K562 (cell line): Measurements from ENCODE around the gene C2orf92. TPM values are rescaled to one million over a fixed set of nuclear protein-coding genes. Genes with fewer than 3 reads are reported as not detected.
A peak's percentile ranks its signal among the peaks of the same experiment; 100 is the strongest.

ENCODE experiments used
- ATAC-seq: fragments of 200-7000 bp; cut with Tn5 transposase; 3 replicates; pipeline ENCODE4 v1.9.1; 2020; ENCODE audit warnings: moderate library complexity
- BruUV-seq: library from RNA; stranded (reverse); fragments of 400-500 nt; replicated peaks from 2 replicates; lab custom pipeline; 2021; lab: Mats Ljungman, UMichigan
- CTCF ChIA-PET: fragments of 300-600 bp; formaldehyde crosslinking; extraction: SDS; loops from one replicate; lab custom pipeline; 2021; ENCODE audit warnings: low intra/inter-chr PET ratio; lab: Yijun Ruan, JAX
- POLR2A ChIA-PET: fragments of 300-600, 350-650 bp; sonication (Branson Sonifier 250); formaldehyde crosslinking; extraction: SDS; loops from one replicate; lab custom pipeline; 2021; ENCODE audit warnings: antibody characterized with exemption, inconsistent platforms; lab: Yijun Ruan, JAX
- DNase-seq, 4 experiments: peaks; one replicate each; pipeline versions ENCODE4 v3.0.0 to v3.0.0-alpha.2; 2011 to 2018; ENCODE audit warnings: low spot score in 3 of 4, mixed read lengths in 3 of 4; ENCODE audit errors: extremely low read depth in 1 of 4
- FAIRE-seq: peaks from 2 replicates; lab custom pipeline; 2011; peaks lifted over from hg19 to GRCh38; lab: Jason Lieb, UNC
- H2AFZ ChIP-seq: 2 replicates; pipeline ENCODE4 v1.6.0; 2011; ENCODE audit warnings: low read depth, low read length, control low read depth, inconsistent platforms
- H3K27ac ChIP-seq: fragments of 200-600 bp; 3 replicates; pipeline ENCODE4 v1.8.0; 2011; ENCODE audit warnings: low read depth, mild to moderate bottlenecking, control low read depth, inconsistent platforms, low read length, moderate library complexity, mixed read lengths; ENCODE audit errors: extremely low read depth
- H3K27me3 ChIP-seq, 2 experiments: fragments of 300-600 bp in 1 of 2; 2 replicates in 1 of 2; 3 replicates in 1 of 2; pipeline versions ENCODE4 v1.6.0 to v1.8.0; 2011; ENCODE audit warnings: inconsistent platforms in 2 of 2, low read length in 2 of 2, mild to moderate bottlenecking in 1 of 2, mixed read lengths in 1 of 2, moderate library complexity in 1 of 2; ENCODE audit not compliant: control insufficient read depth in 2 of 2, insufficient read depth in 2 of 2
- H3K36me3 ChIP-seq: fragments of 300-600 bp; 3 replicates; pipeline ENCODE4 v1.8.0; 2011; ENCODE audit warnings: mild to moderate bottlenecking, low read length, inconsistent platforms; ENCODE audit not compliant: control insufficient read depth, insufficient read depth
- H3K4me1 ChIP-seq, 2 experiments: fragments of 200-600 bp in 1 of 2; replicated peaks in 1 of 2; 2 replicates in 1 of 2; 3 replicates in 1 of 2; pipeline versions ENCODE4 v1.5.1 to v1.8.0; 2011; ENCODE audit warnings: inconsistent platforms in 2 of 2, low read length in 2 of 2, mild to moderate bottlenecking in 1 of 2, mixed read lengths in 1 of 2, moderate library complexity in 1 of 2; ENCODE audit not compliant: control insufficient read depth in 2 of 2, insufficient read depth in 2 of 2
- H3K4me2 ChIP-seq: 2 replicates; pipeline ENCODE4 v1.6.1; 2011; ENCODE audit warnings: low read length, control low read depth, inconsistent platforms, mixed read lengths; ENCODE audit not compliant: insufficient read depth
- H3K4me3 ChIP-seq: fragments of 200-600 bp; sonication (generic), shearing (Covaris generic); 2 replicates; pipeline ENCODE4 v1.5.1; 2016; ENCODE audit warnings: control low read depth, inconsistent platforms
- H3K79me2 ChIP-seq: fragments of 200-600 bp; 3 replicates; pipeline ENCODE4 v1.8.0; 2011; ENCODE audit warnings: low read length, inconsistent platforms; ENCODE audit not compliant: control insufficient read depth, insufficient read depth
- H3K9ac ChIP-seq, 2 experiments: 2 replicates each; pipeline versions ENCODE4 v1.6.0 to v1.6.1; 2011; ENCODE audit warnings: low read depth in 2 of 2, low read length in 2 of 2, control low read depth in 1 of 2, inconsistent platforms in 1 of 2, mild to moderate bottlenecking in 1 of 2, mixed read lengths in 1 of 2; ENCODE audit not compliant: insufficient read depth in 1 of 2
- H3K9me1 ChIP-seq: one replicate; pipeline ENCODE4 v1.6.0; 2011; ENCODE audit warnings: inconsistent platforms, mild to moderate bottlenecking, low read length, moderate library complexity; ENCODE audit not compliant: control insufficient read depth, insufficient read depth
- H3K9me3 ChIP-seq: replicated peaks from 2 replicates; pipeline ENCODE4 v1.5.1; 2011; ENCODE audit warnings: low read depth, low read length, inconsistent platforms; ENCODE audit not compliant: control insufficient read depth, insufficient read depth
- H4K20me1 ChIP-seq: replicated peaks from 2 replicates; pipeline ENCODE4 v1.6.1; 2011; ENCODE audit warnings: low read length, inconsistent platforms, mixed read lengths; ENCODE audit not compliant: control insufficient read depth, insufficient read depth
- C11orf30 ChIP-seq: fragments of 450-650 bp; IDR thresholded peaks from 2 replicates; pipeline ENCODE4 v1.6.1; 2016; ENCODE audit warnings: low read depth, mild to moderate bottlenecking
- CBFA2T3 ChIP-seq: fragments of 450-650 bp; IDR thresholded peaks from 2 replicates; pipeline ENCODE4 v1.6.1; 2017
- IRF2 ChIP-seq: sonication (generic); formaldehyde crosslinking; IDR thresholded peaks from 2 replicates; pipeline ENCODE4 v1.8.1; 2022; ENCODE audit warnings: mild to moderate bottlenecking, missing genetic modification reagents
- KDM1A ChIP-seq, 2 experiments: fragments of 450-650 bp; IDR thresholded peaks; 2 replicates each; pipeline ENCODE4 v1.6.1; 2016; ENCODE audit warnings: mild to moderate bottlenecking in 2 of 2
- KLF10 ChIP-seq: fragments of 250-450 bp; sonication (Bioruptor Pico); IDR thresholded peaks from 2 replicates; pipeline ENCODE4 v1.6.1; 2021; ENCODE audit warnings: matching md5 sums
- KLF13 ChIP-seq: fragments of 450-650 bp; IDR thresholded peaks from 2 replicates; pipeline ENCODE4 v1.6.1; 2016; ENCODE audit warnings: missing genetic modification characterization, low read depth, mild to moderate bottlenecking, missing compliant biosample characterization, moderate library complexity, borderline replicate concordance
- KLF6 ChIP-seq: fragments of 250-450 bp; sonication (Bioruptor Pico); IDR thresholded peaks from 2 replicates; pipeline ENCODE4 v1.4.0; 2020; ENCODE audit warnings: mild to moderate bottlenecking, moderate library complexity, borderline replicate concordance
- LCOR ChIP-seq: sonication (generic); formaldehyde crosslinking; IDR thresholded peaks from 2 replicates; pipeline ENCODE4 v1.8.0; 2022; ENCODE audit warnings: mild to moderate bottlenecking, missing genetic modification reagents
- MAFF ChIP-seq: IDR thresholded peaks from 2 replicates; pipeline ENCODE4 v1.6.1; 2012; ENCODE audit warnings: low read length, improper control_type of control experiment
- MCM5 ChIP-seq: fragments of 450-650 bp; IDR thresholded peaks from 2 replicates; pipeline ENCODE4 v1.6.1; 2016; ENCODE audit warnings: low read depth
- MYBL2 ChIP-seq, 2 experiments: fragments of 450-650 bp in 1 of 2; sonication (generic) in 1 of 2; formaldehyde crosslinking in 1 of 2; IDR thresholded peaks; 2 replicates each; pipeline versions ENCODE4 v1.6.1 to v1.8.1; 2017 to 2022; ENCODE audit warnings: borderline replicate concordance in 1 of 2, inconsistent platforms in 1 of 2, low read depth in 1 of 2, mild to moderate bottlenecking in 1 of 2, missing genetic modification reagents in 1 of 2, moderate library complexity in 1 of 2
- NCOR1 ChIP-seq: fragments of 450-650 bp; IDR thresholded peaks from 2 replicates; pipeline ENCODE4 v1.6.1; 2016; ENCODE audit warnings: mild to moderate bottlenecking, moderate library complexity
- NFIC ChIP-seq: fragments of 450-650 bp; IDR thresholded peaks from 2 replicates; pipeline ENCODE4 v1.6.1; 2017; ENCODE audit warnings: mild to moderate bottlenecking, inconsistent platforms
- NONO ChIP-seq, 2 experiments: fragments of 200-400 bp in 1 of 2; fragments of 450-650 bp in 1 of 2; formaldehyde crosslinking in 1 of 2; IDR thresholded peaks; 2 replicates each; pipeline ENCODE4 v1.6.1; 2017; ENCODE audit warnings: low read depth in 2 of 2, mild to moderate bottlenecking in 2 of 2, moderate library complexity in 2 of 2, low read length in 1 of 2
- SOX6 ChIP-seq: fragments of 450-650 bp; IDR thresholded peaks from 2 replicates; pipeline ENCODE4 v1.6.1; 2014; ENCODE audit warnings: mild to moderate bottlenecking
- ZBTB8A ChIP-seq: fragments of 450-650 bp; IDR thresholded peaks from 2 replicates; pipeline ENCODE4 v1.6.1; 2018; ENCODE audit warnings: mild to moderate bottlenecking, moderate library complexity; ENCODE audit not compliant: partially characterized antibody
- ZNF174 ChIP-seq: fragments of 250-450 bp; sonication (Bioruptor Pico); IDR thresholded peaks from 2 replicates; pipeline ENCODE4 v1.4.0; 2020; ENCODE audit warnings: mild to moderate bottlenecking
- ZNF316 ChIP-seq: fragments of 450-650 bp; IDR thresholded peaks from 2 replicates; pipeline ENCODE4 v1.6.1; 2016
- ZNF780A ChIP-seq: fragments of 250-450 bp; sonication (Bioruptor Pico); IDR thresholded peaks from 2 replicates; pipeline ENCODE4 v1.5.0; 2021; ENCODE audit warnings: mild to moderate bottlenecking
- WGBS: fragments of 100-300 bp; shearing (Covaris generic); methylation state at CpG from one replicate; pipeline ENCODE4 v1.1.6; 2016; ENCODE audit warnings: low coverage, mixed read lengths; ENCODE audit not compliant: insufficient coverage; ENCODE audit errors: missing lambda C conversion rate; 5-methylcytosine and 5-hydroxymethylcytosine counted together
- in situ Hi-C: fragments of 300-500 bp; cut with MboI; formaldehyde crosslinking; loops from 4 replicates; pipeline ENCODE4 v1.15.0; 2018; ENCODE audit warnings: inconsistent platforms, mixed read lengths
- intact Hi-C: fragments of 100-400 bp; cut with micrococcal nuclease; formaldehyde crosslinking; loops from 2 replicates; pipeline ENCODE4 v1.14.2; 2022
- polyA plus RNA-seq, 8 experiments: library from polyadenylated mRNA; depleted of rRNA in 4 of 8; stranded (reverse) in 5 of 8; unstranded in 3 of 8; fragments of >200 nt; fragmentation: Nextera tagmentation in 2 of 8; fragmentation: Illumina TruSeq in 1 of 8; extraction: Ambion mirVana in 2 of 8; extraction: Trizol in 1 of 8; gene quantifications; 2 replicates each; pipeline versions ENCODE4 v1.2.1 to v1.2.3, GENCODE V29; 2011 to 2014; ENCODE audit warnings: inconsistent platforms in 1 of 8, missing spikeins in 1 of 8
- total RNA-seq, 7 experiments: library from RNA; depleted of rRNA in 6 of 7; stranded (reverse); fragments of >200 nt in 6 of 7; fragmentation: Illumina TruSeq in 2 of 7; extraction: Trizol in 2 of 7; gene quantifications; 2 replicates each; pipeline versions ENCODE4 v1.2.1 to v1.2.3, GENCODE V29; 2011 to 2021; ENCODE audit warnings: low replicate concordance in 1 of 7
- TF ChIP-seq, protein P1 (sequence below), 2 experiments: IDR thresholded peaks; 2 replicates each; pipeline ENCODE4 v1.6.1; 2012; ENCODE audit warnings: improper control_type of control experiment in 2 of 2, low read depth in 2 of 2, low read length in 2 of 2, borderline replicate concordance in 1 of 2
- TF ChIP-seq, protein P2 (sequence below): fragments of 250-450 bp; sonication (Bioruptor Pico); IDR thresholded peaks from 2 replicates; pipeline ENCODE4 v1.5.0; 2020; ENCODE audit warnings: mild to moderate bottlenecking, borderline replicate concordance

C2orf92 gene
- total and polyA plus RNA-seq, 9 of the 15 experiments (the other 6 are each of a cell fraction or from before 2014, with no cell fraction given) = 0.65 to 6.8 (median 3.6) TPM

DNA sequence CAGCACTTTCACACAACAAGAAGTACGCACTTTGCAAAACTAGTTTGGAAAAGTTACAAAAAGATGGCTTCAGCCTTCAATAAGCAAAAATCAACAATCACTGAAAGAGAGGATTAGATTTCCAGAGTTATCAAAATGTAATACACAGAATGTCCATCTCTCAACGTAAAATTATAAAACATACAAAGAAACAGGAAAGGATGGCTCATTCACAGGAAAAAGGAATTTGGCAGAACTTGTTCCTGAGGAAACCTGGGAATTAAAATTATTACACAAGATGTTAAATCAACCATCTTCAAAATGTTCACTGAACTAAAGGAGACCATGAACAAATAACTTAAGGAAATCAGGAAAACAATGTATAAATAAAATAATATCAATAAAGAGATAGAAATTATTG, 8.0 kb downstream of the C2orf92 start (continued):
- TF ChIP-seq KLF10 (no peak), ZNF780A (no peak), ZNF174 (CRISPR knock-in tag) (no peak), MCM5 (no peak), LCOR (CRISPR knock-in tag) (no peak), NONO (IDR thresholded peaks at IDR 0.05; ENCODE audit: low read depth in 2 of 2, low read length in 1 of 2) (no peak)
- TF ChIP-seq, all 486 proteins: peak for 0

DNA sequence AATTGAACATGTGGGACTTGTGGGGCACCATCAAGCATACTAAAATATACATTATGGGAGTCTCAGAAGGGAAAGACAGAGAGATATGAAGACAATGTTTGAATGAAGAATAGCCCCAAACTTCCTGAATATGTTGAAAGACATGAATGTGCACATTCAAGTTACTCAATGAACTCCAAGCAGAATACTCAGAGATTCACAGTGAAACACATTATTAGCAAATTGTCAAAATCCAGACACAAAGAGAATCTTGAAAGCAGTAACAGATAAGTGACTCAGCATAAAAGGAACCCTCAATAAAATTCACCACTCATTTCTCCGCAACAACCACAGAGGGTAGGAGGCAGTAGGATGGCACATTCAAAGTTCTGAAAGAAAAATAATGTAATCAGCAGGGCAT, 8.8 kb downstream of the C2orf92 start:
- in situ Hi-C loops = no loop called here
- POLR2A ChIA-PET = no interaction called here
- TF ChIP-seq MAFF (peak; percentile 91), KDM1A (IDR thresholded peaks at IDR 0.05) (0 out of 4 replicates have a peak, but pooled peaks of 1 of the 2 experiments have one; percentile 12), MYBL2 (IDR thresholded peaks at IDR 0.05; ENCODE audit: low read depth) (no peak), MYBL2 (CRISPR knock-in tag; IDR thresholded peaks at IDR 0.05; ENCODE audit: borderline replicate concordance) (no peak), ZBTB8A (no peak), C11orf30 (peak; percentile 90), KLF6 (CRISPR knock-in tag) (no peak), KLF13 (no peak), CBFA2T3 (no peak), SOX6 (peak; percentile 48; the same call in 1 of the 2 replicates), IRF2 (CRISPR knock-in tag) (no peak), ZNF316 (peak; percentile 97), NFIC (no peak), NCOR1 (no peak)
- TF ChIP-seq, protein P1, sequence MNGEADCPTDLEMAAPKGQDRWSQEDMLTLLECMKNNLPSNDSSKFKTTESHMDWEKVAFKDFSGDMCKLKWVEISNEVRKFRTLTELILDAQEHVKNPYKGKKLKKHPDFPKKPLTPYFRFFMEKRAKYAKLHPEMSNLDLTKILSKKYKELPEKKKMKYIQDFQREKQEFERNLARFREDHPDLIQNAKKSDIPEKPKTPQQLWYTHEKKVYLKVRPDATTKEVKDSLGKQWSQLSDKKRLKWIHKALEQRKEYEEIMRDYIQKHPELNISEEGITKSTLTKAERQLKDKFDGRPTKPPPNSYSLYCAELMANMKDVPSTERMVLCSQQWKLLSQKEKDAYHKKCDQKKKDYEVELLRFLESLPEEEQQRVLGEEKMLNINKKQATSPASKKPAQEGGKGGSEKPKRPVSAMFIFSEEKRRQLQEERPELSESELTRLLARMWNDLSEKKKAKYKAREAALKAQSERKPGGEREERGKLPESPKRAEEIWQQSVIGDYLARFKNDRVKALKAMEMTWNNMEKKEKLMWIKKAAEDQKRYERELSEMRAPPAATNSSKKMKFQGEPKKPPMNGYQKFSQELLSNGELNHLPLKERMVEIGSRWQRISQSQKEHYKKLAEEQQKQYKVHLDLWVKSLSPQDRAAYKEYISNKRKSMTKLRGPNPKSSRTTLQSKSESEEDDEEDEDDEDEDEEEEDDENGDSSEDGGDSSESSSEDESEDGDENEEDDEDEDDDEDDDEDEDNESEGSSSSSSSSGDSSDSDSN (IDR thresholded peaks at IDR 0.05; ENCODE audit: borderline replicate concordance in 1 of 2, low read depth in 2 of 2, low read length in 2 of 2) = no peak
- TF ChIP-seq, protein P2, sequence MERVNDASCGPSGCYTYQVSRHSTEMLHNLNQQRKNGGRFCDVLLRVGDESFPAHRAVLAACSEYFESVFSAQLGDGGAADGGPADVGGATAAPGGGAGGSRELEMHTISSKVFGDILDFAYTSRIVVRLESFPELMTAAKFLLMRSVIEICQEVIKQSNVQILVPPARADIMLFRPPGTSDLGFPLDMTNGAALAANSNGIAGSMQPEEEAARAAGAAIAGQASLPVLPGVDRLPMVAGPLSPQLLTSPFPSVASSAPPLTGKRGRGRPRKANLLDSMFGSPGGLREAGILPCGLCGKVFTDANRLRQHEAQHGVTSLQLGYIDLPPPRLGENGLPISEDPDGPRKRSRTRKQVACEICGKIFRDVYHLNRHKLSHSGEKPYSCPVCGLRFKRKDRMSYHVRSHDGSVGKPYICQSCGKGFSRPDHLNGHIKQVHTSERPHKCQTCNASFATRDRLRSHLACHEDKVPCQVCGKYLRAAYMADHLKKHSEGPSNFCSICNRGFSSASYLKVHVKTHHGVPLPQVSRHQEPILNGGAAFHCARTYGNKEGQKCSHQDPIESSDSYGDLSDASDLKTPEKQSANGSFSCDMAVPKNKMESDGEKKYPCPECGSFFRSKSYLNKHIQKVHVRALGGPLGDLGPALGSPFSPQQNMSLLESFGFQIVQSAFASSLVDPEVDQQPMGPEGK = no peak

More for the DNA sequence above, 8.8 kb downstream of the C2orf92 start:
- Histone ChIP-seq H3K27me3 (no peaks in the 10 kb centered on the region), H3K4me3 (no peak overlapping the region), H3K9me1 (no peaks in the 10 kb centered on the region), H3K4me2 (no peak overlapping the region), H3K27ac (no peak overlapping the region), H4K20me1 (no peaks in the 10 kb centered on the region), H3K79me2 (no peaks in the 10 kb centered on the region), H3K36me3 (no peaks in the 10 kb centered on the region), H3K9me3 (no peaks in the 10 kb centered on the region), H3K4me1 (peaks cover 7 to 19% of the 10 kb centered on the region in 2 experiments), H3K9ac (no peak overlapping the region), H2AFZ (no peak overlapping the region)
- DNase-seq (no peak), ATAC-seq (no peak), FAIRE-seq (no peak)
- WGBS = 64% methylated on average over 1 of the region's 1 CpG
- CTCF ChIA-PET = no interaction called here
- intact Hi-C loops = no loop called here
- no TSS peak for BruUV-seq
